HG03097 (cell line): Measurements from ENCODE around the gene HNRNPM.

Source experiments
- ATAC-seq: cut with Tn5 transposase; IDR thresholded peaks from one replicate; pipeline ENCODE4 v1.9.1; 2021; ENCODE audit not compliant: unreplicated experiment, low FRiP score

HNRNPM gene

GRCh38 chr19:8459095-8459494 lies 14.3 kb downstream of the HNRNPM start:
- no peak for ATAC-seq

GRCh38 chr19:8459520-8460270 lies 14.9 kb downstream of the HNRNPM start:
- ATAC-seq: no peak

DNA sequence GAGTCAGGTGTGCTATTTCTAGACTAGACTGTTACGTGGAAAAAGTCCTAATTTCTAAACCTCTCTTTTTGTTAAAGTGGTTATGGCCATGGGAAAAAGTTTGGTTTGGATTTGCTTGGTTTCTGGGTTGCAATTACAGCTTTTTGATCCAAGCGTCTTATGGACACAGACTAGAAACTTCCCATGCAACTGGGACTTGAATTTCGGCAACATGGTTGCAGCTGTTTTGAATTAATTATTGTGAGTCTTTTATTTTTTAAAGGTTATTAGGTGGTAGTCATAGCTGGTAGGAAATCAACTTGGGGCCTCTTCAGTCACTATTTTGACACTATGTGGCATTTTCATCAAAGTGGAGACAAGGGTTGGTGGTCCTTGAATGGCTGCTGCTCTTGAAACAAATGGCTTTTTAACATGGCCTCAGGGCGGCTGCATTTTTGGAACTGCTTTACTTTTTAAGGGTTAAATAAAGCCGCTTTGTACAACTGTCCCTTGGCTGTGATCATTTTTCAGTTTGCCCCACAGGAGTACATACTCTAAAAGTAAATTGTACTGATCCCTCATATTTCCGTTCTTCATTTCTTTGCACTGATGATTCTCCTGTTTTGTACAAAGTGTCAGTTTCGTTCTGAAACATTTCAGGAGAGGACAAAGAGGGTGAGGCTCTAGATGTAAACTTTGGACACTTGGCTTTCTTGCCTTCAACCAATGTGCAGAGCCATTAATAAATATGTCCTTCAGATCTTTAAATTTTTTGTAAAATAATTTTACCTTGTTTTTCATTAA lies 15.9 kb downstream of the HNRNPM start:
- ATAC-seq: no peak

- no peak for ATAC-seq
These were observed 16.6 kb downstream of the HNRNPM start for GRCh38 chr19:8461376-8461775.

GRCh38 chr19:8461891-8462290 lies 17.1 kb downstream of the HNRNPM start:
- no peak for ATAC-seq

GRCh38 chr19:8462571-8462970 lies 17.8 kb downstream of the HNRNPM start:
- ATAC-seq: no peak

GRCh38 chr19:8463365-8463764 lies 18.6 kb downstream of the HNRNPM start:
- ATAC-seq: no peak

- ATAC-seq: no peak
These were observed 21.2 kb downstream of the HNRNPM start for GRCh38 chr19:8466018-8466417.

- ATAC-seq: no peak
These were observed 23.3 kb downstream of the HNRNPM start for GRCh38 chr19:8468124-8468523.

DNA sequence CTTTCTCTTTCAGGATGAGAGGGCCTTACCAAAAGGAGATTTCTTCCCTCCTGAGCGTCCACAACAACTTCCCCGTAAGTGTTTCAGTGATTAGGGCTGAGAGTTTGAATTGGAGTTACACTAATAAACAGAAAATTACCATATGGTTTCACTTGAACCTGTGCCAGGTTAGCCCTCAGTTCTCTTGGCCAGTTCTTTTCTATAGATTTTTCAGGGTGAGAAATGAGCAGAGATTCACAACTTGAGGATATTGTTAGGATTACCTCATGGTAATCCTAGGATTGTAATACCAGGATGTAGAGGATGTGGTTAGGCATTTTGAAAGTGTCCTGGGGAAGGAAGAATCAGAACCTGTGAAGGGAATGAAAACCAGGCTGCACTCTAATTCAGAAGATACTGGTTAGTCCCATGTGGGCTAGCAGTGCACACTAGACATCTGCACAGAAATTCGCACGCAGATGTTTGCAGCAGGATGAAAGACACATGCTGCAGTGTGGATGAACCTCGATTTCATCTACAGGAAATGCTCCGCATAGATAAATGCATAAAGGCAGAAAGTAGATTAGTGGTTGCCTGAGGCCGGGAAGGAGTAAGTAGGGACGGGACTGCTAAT lies 24.1 kb downstream of the HNRNPM start:
- no peak for ATAC-seq

DNA sequence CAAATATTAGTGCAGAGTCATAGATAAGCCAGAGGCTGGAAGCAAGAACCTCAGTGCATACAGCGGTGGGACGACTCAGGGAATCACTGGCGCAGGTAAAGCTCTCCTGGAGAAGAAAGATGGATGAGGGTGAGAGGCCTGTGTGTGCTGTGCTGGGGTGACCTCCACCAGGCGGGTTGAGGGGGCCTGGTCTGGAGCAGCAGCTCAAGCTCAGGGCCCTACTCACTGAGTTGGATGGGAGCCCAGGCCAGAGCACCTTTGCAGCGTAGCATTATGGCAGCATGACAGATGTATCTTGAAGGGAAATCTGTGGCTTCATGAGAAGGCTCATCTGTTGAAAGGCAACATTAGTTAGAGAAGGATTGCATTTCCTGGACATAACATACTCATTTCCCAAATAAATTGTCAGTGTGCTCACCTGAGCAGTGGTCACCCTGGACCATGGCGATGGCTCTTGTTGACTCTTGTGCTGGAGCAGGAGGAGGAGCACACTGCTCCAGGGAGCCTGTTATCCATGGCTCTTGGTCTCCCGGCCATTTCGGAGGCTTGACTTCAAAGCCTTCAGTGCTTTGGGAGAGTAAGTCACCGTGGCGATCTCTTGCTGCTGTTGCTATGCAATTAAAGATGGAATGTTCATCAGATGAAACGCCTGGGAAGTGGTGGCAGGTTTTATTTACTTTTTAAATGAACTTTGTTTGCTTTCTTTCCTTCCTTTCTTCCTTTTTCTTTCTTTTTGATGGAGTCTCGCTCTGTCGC lies 25.0 kb downstream of the HNRNPM start:
- no peak for ATAC-seq

- ATAC-seq: no peak
These were observed 29.1 kb downstream of the HNRNPM start for GRCh38 chr19:8473648-8474476.

GRCh38 chr19:8475005-8475404 lies 30.2 kb downstream of the HNRNPM start:
- no peak for ATAC-seq

DNA sequence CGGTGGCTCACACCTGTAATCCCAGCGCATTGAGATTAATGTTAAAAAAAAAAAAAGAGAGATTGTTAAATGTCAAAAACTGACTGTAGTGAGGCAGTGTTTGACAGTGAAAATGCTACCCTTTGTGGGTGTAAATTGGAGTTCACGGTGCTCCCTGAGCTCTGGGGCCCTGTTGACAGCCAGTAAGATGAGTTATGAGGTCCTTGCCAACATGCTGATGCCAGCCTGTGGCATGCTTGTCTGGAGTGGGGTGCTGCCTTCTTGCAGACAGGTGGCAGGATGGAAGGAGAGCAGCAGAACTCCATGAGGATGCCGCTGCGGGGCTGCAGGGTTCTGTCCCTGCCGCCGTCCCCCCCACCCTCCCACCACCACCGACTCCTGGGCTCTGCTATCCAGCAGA lies 31.7 kb downstream of the HNRNPM start:
- ATAC-seq: no peak

GRCh38 chr19:8477889-8478288 lies 33.1 kb downstream of the HNRNPM start:
- ATAC-seq: no peak

GRCh38 chr19:8478598-8478997 lies 33.8 kb downstream of the HNRNPM start:
- no peak for ATAC-seq

DNA sequence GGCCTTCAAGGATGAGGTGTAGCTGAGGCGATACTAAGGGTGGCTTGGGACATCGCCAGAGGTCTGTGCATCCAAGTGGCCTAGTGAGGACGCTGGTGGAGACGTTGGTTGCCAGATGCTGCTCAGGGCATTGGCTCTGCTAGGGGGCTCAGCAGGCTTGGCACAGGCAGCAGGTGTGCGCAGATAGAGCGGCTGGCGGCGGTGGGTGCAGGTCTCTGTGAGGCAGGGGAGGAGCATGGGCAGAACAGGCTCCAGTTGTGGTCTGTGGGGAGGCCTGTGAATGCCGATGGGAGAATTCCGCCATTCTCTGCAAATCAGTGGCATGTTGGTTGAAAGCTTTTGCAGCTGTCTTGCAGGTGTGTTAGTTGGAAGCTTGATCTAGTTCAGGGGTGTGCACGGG lies 36.4 kb downstream of the HNRNPM start:
- no peak for ATAC-seq

GRCh38 chr19:8481616-8482015 lies 36.8 kb downstream of the HNRNPM start:
- ATAC-seq: no peak

GRCh38 chr19:8482696-8483095 lies 37.9 kb downstream of the HNRNPM start:
- ATAC-seq: no peak

DNA sequence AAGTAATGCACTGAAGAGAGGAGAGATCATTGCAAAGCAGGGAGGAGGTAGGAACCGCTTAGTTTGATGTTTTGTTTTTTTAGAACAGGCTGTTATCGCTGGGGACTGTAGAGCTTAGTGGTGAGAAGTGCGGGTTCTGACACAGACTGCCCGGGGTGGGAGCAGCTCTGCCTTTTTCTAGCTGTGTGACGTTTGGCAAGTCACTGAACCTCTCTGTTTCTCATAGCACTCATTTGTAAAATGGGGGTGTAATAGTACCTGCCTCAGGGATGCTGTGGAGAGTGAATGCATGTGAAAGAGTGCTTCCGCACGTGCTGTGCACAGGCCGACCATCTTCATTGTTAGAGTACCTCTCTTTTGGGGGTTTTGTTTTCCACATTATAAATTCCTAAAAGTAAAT lies 38.4 kb downstream of the HNRNPM start:
- ATAC-seq: no peak
